H1 (cell line): ENCODE results near the gene GOLGA2. TPM values are rescaled to one million over a fixed set of nuclear protein-coding genes. Genes with fewer than 3 reads are reported as not detected.

Experiments used
- ATF2 ChIP-seq: IDR thresholded peaks from 2 replicates; pipeline ENCODE4 v1.6.1; 2012; ENCODE audit warnings: low read length, inconsistent platforms
- BRCA1 ChIP-seq: IDR thresholded peaks from 2 replicates; pipeline ENCODE4 v1.6.1; 2012; ENCODE audit warnings: low read depth, low read length, improper control_type of control experiment
- CEBPB ChIP-seq: IDR thresholded peaks from 2 replicates; pipeline ENCODE4 v1.6.1; 2012; ENCODE audit warnings: low read depth, low read length
- GTF2F1 ChIP-seq: IDR thresholded peaks from 2 replicates; pipeline ENCODE4 v1.6.1; 2012; ENCODE audit warnings: low read depth, low read length, improper control_type of control experiment, borderline replicate concordance
- HDAC6 ChIP-seq: IDR thresholded peaks from one replicate; pipeline ENCODE4 v1.7.1; 2012; ENCODE audit warnings: low read depth, mild to moderate bottlenecking, inconsistent platforms, low read length, moderate library complexity
- MAFK ChIP-seq: IDR thresholded peaks from 2 replicates; pipeline ENCODE4 v1.6.1; 2012; ENCODE audit warnings: low read depth, mild to moderate bottlenecking, improper control_type of control experiment, low read length
- RXRA ChIP-seq: IDR thresholded peaks from 2 replicates; pipeline ENCODE4 v1.6.1; 2011; ENCODE audit warnings: low read depth, mild to moderate bottlenecking, low read length, moderate library complexity; ENCODE audit not compliant: insufficient read depth
- TAF1 ChIP-seq: IDR thresholded peaks from 2 replicates; pipeline ENCODE4 v1.6.1; 2011; ENCODE audit warnings: mild to moderate bottlenecking, low read depth, low read length
- polyA plus RNA-seq, 7 experiments: library from polyadenylated mRNA; depleted of rRNA in 3 of 7; stranded (reverse) in 5 of 7; unstranded in 2 of 7; fragments of >200 nt in 5 of 7; fragments of 200-250 nt in 2 of 7; gene quantifications; 1 replicate in 5 of 7; 2 replicates in 1 of 7; 4 replicates in 1 of 7; pipeline versions ENCODE4 v1.2.1 to v1.2.3, GENCODE V29; 2011 to 2013; ENCODE audit warnings: missing spikeins in 2 of 7, mixed read lengths in 2 of 7
- total RNA-seq: library from RNA; stranded (reverse); fragmentation: NEBNext Ultra II Directional; extraction: Animal tissue kit (Norgen Biotek cat#: 25700); gene quantifications from 2 replicates; pipeline ENCODE4 v1.2.1, GENCODE V29; 2021

Gene GOLGA2
- total and polyA plus RNA-seq, 2 of the 8 experiments (the other 6 are each of a cell fraction or from before 2014, with no cell fraction given) = 13.1 to 43.6 TPM

GRCh38 chr9:128271512-128271911, 4.3 kb downstream of the GOLGA2 start (continued):
- TF ChIP-seq RXRA (no peak), TAF1 (no peak), CEBPB (no peak), BRCA1 (no peak), GTF2F1 (no peak), ATF2 (no peak), HDAC6 (no peak), MAFK (no peak)
